CD4-positive, alpha-beta T cell treated with Interleukin-6 at 100 ng/mL for 8 hours (primary cell): Measurements from ENCODE around the gene TRIL.

Experiments
- DNase-seq: peaks from one replicate; pipeline ENCODE4 v3.0.0-alpha.2; 2020; ENCODE audit warnings: mixed read lengths, low spot score

The TRIL gene

GRCh38 chr7:28983396-28984190 lies 25.5 kb upstream of the TRIL start:
- no peak for DNase-seq

GRCh38 chr7:28981161-28981465 lies 23.0 kb upstream of the TRIL start:
- DNase-seq: no peak

DNA sequence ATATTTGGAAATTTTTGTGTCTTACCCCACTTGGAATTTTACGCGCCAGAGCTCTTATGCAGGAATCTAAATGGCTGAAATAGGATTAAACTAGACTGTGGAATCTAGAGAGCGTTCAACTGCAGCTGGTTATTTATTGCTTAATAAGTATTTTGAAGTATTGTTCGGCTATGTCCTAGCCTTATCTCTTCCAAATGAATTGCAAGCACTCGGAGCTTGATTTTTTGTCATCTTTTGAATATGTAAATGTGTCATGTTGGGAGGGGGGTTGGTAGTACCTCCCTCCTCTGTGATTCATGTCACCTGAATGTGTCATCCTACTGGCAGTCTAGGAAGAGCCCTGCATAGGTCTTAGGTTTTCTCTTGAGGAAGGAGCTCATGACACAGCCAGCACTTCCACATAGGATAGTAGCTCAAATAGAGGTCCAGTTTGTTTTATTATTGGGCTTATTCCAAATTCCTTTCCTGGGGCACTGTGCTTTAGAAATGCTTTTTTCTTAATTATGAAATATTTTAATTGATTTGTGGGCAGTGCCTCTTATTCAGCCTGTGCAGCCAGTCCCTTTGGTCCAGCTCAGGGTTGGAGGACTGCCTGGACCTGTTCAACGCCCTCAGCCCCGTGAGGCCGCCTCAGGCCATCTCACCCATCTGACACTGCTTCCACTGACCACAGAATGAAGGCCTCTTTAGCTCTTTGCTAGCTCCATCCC lies 22.5 kb upstream of the TRIL start:
- DNase-seq: no peak

- DNase-seq: no peak
Measured at GRCh38 chr7:28979776-28980175, 21.6 kb upstream of the TRIL start.

GRCh38 chr7:28977881-28978280 lies 19.8 kb upstream of the TRIL start:
- DNase-seq: no peak

DNA sequence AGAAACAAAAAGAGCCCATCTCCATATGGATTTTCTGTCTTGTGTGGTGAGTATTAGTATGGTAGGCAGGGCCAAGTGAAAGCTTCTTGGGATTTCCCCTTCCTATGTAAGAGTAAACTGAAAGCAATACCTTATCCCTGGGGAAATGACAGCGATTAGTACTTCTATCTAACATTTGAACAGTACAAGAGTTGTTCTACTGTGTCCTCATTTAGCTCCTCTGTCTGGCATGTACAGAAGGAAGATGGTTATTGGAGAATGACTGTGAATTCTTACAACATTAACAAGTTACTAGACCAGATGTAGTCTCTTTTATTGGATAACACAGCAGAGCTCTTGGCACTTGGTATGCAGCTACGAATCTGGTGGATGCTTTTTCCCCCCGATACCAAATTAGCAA lies 17.9 kb upstream of the TRIL start:
- DNase-seq: no peak

DNA sequence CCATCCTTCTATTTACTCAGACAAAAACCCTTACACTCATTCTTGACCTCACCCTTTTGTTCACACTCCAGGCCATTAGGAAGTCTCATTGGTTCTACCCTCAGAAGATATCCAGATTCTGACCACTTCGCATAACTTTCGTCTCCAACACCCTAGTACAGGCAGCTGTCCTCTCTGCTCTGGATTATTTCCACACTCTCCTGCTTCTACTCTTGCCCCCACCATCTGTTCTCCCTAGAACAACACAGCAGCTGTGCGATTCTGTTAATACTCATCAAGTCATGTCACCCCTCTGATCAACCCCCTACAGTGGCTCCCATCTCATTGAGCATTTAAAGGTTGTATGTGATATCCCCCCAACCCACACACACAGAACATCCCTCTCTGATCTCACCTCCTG lies 15.5 kb upstream of the TRIL start:
- DNase-seq: no peak

GRCh38 chr7:28964056-28964455 lies 5.9 kb upstream of the TRIL start:
- DNase-seq: no peak

GRCh38 chr7:28961972-28962371 lies 3.8 kb upstream of the TRIL start:
- no peak for DNase-seq

DNA sequence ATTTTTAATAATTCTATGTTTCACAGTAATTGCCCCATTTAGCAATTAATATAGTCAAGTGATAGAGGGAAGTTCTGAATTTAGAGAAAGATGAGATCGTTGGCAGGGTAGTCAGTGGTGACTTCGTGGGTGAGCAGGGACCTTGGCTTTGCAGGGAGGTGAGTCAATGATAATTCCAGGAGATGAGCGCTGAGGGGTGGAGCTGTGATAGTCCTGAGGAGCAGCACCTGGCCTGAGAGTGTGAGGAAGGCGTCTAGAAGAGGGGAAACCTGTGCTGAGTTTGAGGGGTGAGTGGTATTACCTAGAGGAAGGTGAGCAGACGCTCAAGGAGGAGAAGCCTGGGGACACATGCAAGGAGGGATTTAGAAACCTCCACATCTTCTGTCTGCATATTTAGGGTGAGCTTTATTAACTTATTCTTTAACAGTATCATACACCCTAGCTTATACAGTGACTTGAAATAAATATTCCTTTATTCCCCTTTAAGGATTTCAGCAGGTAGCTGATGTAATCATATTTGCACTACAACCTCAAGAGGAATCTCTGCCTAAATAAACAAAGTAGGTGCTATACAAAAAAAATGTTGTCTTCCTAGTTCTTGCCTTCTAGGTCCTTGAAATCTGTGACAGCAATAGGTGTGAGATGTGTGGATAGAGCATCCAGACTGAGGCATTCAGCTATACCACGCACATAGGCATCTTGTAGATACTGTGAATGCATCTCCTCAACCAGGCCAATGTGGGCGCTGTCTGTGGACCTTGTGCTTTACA lies 2.1 kb upstream of the TRIL start:
- no peak for DNase-seq

GRCh38 chr7:28958980-28959347 lies 834 bp upstream of the TRIL start:
- no peak for DNase-seq

DNA sequence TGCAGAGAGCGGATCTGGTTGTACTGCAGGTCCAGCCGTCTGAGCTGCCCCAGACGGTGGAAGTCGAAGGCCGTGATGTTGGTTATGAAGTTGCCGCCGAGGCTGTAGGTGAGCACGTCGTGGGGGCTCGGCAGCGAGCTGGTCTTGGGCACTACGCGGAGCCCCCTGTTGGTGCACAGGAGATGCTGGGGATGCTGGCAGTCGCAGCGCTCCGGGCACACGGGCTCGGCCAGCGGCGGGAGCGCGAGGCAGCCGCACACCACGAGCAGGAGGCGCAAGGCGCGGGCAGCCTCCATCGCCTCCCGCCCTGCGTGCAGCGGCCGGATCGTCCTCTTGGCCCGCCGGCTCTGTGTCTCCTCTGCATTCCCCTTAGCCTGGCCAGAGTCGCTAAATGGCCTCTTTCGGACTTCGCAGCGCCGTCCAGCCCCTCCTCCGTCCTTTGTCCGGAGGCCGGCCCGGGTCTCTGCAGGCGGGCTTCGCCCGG lies 337 bp downstream of the TRIL start:
- DNase-seq: no peak

GRCh38 chr7:28957064-28957750 lies 923 bp downstream of the TRIL start:
- DNase-seq: no peak

DNA sequence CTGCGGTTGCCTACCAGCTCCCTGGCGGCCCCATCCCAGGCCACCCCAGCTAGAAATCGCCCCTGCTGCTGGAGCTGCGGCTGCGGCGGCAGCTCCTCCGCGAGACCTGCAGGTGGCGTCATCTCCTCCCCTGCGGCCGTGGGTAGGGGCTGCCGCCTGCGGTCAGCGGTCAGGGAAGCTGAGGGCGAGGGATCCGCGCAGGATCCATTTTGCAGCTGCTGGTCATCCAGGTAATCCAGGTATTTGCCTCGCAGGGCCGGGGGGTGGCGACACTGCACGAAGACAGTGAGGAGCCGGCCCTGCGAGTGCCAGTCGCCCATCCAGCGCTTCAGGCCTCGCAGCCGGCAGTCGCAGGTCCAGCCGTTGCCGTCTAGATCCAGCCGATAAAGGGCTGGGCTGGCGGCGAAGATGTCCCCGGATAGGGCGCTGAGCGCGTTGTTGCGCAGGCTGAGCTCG lies 1.5 kb downstream of the TRIL start:
- DNase-seq: no peak

GRCh38 chr7:28955718-28956607 lies 2.2 kb downstream of the TRIL start:
- DNase-seq: no peak

DNA sequence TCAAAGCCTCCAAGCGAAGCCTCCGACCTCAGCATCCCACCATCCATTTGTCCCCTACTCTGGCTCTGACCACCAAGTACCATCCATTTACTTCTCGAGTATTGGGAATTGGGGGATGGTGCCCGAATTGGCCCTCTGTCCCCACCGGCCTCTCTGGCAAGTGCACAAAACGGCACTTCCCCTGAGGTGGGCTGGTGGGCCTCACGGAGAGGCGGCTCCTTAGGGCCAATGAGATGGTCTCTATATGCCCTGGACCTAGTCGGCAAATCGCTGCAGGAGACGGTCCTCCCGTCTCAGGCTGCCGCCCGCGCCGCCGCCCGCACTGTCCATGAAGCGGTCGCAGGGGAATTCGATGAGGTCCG lies 2.8 kb downstream of the TRIL start:
- no peak for DNase-seq

- DNase-seq: no peak
Measured at GRCh38 chr7:28954946-28955345, 3.2 kb downstream of the TRIL start.

- no peak for DNase-seq
Measured at GRCh38 chr7:28954471-28954870, 3.7 kb downstream of the TRIL start.

DNA sequence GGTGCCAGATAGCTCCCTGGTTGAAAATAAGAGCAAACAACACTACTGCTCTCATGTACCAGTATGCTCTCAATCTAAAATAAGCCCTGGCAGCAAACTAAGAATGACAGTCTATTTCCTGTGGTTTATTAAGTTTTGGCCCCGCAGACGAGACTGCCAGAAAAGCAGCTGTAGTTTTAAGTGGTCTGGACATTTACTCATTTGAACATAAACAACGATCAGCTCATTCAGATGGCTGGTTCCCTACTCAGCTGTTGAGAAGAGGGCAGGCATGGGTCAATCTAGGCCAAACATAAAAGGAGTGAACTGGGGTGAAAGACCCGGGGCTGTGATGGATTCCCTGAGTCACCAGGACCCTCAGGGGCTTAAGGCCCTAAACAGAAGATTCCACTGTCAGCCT lies 4.5 kb downstream of the TRIL start:
- no peak for DNase-seq

DNA sequence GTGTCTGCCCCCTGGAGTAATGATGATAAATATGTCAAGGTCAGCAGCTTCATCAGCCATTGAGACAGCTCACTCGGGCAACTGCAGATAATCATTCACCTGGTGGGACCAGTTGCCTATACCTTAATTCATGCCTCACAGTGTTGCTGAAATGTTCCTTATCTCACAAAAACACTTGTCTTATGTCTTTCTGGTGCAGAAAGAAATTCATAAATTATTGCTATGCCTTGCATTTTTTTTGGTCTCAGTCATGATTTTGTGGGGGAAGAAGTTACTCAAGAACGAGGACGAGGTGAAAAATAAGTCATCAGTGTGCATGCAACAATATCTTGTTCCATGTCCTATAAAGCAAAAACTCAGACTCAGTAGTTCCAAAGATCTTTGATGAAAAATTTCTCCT lies 16.0 kb downstream of the TRIL start:
- no peak for DNase-seq

DNA sequence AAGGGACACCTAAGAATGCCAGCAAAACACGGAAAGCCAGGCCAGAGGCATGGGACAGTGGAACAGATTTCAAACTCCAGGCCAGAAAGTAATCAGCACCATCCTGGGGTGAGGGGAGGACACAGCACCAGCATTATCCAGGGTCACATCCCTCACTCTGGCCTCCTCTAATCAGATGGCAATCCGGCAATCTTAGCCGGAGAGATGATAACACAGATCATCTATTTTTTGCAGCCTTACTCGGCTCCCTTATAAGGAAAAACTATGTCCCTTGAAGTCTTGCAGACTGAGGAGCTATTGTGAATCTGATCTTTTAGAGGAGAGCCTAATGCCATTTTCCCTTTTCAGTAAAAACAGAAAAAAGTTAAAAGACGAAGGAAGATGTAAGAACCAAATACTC lies 16.5 kb downstream of the TRIL start:
- no peak for DNase-seq
